C1 segment of cervical spinal cord (tissue), 14 donors: ENCODE results near the gene RHCG.
"Not testable (repeated sequence)": the region's sequence is repeated elsewhere in the genome, so short reads cannot be mapped to it uniquely, and the experiment has no call there.

ENCODE experiments used
- DNase-seq, 14 donors: peaks; one replicate each; lab custom pipeline; 2025; lab: John Stamatoyannopoulos, UW

Gene RHCG

DNA sequence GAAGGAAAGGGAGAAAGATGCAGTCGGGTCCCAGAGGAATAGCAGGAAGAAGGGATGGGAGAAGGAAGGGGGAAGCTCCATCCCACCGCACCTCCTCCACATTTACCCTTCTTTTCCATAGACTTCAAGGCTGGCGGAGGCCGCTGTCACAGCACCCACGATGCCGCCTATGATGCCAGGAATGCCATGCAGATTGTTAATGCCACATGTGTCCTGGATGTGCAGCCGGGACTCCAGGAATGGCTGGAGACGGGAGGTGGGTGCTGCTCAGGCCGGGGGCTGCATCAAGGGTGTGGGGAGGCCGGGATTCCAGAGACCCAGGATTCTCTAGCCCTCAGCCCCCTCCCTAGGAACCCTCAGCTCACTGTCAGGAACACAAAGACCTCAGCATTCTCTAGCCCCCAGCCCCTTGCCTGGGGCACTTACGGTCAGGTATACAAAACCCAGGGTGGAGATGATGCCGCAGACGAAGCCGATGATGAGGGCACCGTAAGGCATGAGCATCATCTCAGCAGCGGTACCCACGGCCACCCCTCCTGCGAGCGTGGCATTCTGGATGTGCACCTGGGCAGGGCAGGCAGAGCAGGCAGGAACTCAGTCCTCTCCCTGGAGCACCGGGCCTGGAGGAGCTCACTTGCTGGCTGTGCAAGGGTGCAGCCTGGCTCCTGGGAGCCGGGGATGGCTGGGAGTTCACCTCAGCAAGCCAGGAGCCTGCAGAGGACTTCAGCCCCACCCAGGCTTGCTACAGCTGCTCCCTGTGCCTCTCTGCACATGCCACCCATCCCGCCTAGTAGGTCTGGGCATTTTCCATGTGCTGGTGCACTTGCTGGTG, 18.8 kb downstream of the RHCG start:
- DNase-seq, result no peak

DNA sequence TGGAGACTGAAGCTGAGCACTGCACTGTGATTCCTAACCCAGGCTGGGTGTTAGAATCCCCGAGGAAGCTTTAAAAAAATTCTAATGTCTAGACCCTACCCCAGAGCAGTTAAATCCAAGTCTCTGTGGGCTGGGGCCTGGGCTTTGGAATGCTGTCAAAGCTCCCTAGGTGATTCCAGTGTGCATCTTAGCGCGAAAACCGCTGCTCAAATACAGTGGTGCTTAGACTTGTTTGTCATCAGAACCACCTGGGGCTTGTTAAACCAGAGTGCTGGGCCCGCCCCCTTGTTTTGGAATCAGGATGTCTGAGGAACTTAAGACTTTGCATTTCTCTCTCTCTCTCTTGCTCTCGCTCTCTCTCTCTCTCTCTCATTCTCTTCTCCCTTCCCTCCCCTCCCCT, 20.7 kb downstream of the RHCG start:
- DNase-seq, result no peak

- DNase-seq, result peak in 8 of 14 donors; percentile 5 to 49 (median 15)
Measured at GRCh38 chr15:89472785-89473256, 23.6 kb downstream of the RHCG start.

DNA sequence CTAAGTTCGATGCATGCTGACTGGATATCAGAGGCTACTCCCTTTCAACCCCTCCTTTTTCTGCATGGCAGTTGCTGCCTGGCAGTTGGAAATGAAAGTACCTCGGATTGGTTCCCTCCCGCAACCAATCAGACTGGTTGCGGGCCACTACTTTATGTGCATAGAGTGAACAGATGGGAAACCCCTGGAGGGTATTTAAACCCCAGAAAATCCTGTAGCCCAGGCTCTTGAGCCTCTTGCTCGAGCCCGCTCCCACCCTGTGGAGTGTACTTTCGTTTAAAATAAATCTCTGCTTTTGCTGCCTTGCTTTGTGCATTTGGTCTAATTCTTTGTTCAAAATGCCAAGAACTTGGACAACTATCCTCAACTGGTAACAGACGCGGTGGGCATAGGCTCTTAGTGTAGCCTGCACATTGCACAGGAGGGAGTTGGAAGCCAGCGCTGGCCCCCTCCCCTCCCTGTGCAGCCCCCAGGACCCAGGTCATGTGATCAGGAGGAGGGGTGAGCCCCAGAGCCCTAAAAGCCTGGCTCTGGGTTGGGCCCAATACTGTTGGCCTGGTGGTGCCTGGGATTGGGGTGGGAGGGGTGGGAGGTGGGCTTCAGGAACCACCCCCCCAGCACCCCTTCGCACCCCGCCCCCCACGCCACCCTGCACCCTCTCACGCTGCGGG, 26.8 kb downstream of the RHCG start:
- no peak for DNase-seq

DNA sequence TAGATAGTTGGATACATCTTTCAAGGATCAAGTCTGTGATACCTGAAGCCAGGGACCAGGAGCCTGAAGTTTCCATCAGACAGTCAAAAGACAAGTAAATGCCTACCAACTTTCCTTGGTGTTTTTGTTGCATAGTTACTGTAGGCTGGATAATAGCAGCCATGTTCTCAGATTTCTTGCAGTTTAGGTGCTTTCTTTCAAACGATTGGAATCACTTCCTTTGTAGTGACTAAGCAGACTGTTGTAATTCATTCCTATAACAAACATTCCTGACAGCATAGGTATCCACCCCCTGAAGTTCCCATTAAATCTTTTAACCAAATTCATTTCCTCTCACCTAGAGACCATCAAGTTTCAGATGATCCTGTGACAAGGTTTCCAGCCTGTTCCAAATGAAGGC, 27.6 kb downstream of the RHCG start:
- DNase-seq, result not testable (repeated sequence)

DNA sequence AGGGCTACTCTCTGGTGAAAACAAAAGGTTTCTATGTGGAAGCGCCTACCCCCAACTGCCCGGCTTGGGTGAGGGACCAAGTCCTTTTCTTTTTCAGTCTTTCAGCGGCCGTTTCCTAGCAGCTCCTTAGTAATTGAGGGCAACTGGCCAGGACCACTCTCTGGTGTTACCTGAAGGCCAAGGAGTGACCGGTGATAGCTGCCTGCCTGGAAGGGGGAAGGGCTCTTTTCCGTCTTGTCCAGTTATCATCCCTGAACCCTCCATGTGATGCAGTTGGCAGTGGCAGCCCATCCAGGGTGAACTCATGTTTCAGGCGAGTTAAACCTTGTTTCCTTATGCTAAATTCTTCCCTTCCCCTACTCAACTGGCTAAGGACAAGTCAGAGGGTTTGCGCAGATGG, 33.3 kb downstream of the RHCG start:
- no peak for DNase-seq

DNA sequence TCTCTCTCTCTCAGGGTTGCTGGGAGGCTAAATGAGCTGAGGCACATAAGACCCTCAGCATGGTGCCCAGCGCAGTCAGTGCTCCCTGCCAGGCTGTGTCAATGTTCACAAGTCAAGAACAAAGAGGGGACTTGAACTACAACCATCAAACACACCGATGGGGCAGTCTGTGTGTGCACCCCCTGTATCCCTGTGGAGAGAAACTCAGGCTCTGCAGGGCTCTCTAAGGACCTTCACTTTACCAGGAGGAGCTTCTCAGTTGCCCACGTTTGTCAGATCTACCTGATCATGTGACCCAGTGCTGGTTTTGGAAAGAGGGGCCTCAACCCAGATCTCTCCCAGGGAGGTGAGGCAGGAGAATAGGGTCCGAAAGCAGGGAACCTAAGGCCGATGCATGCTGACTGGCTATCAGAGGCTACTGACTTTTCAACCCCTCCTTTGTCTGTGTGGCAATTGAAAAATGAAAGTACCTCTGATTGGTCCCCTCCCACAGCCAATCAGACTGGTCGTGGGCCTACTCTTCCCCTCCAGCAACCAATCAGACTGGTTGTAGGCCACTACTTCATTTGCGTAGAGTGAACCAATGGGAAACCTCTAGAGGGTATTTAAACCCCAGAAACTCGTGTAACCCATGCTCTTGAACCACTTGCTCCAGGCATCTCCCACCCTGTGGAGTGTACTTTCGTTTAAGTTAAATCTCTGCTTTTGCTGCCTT, 34.0 kb downstream of the RHCG start:
- peak in 10 of 14 donors; percentile 31 to 74 (median 54) for DNase-seq

- DNase-seq, result no peak
Measured at GRCh38 chr15:89461386-89461785, 35.0 kb downstream of the RHCG start.

DNA sequence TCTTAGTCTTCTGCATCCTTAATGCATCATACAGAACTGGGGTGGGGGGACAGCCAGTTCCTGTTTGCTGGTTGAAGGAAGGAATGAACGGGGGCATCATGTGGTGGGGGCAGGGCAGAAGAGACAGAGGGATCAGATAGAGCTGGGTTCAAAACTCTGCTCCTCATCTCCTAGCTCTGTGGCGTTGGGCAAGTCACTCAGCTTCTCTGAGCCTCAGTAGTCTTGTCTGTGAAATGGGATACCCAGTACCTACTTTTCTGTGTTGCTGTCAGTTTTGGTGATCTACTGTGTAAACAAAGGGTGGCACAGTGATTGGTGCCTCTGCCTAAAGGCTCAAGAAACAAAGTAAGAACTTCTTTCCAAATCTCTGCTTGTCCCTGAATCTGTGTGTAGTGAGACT, 36.3 kb downstream of the RHCG start:
- DNase-seq, result no peak

DNA sequence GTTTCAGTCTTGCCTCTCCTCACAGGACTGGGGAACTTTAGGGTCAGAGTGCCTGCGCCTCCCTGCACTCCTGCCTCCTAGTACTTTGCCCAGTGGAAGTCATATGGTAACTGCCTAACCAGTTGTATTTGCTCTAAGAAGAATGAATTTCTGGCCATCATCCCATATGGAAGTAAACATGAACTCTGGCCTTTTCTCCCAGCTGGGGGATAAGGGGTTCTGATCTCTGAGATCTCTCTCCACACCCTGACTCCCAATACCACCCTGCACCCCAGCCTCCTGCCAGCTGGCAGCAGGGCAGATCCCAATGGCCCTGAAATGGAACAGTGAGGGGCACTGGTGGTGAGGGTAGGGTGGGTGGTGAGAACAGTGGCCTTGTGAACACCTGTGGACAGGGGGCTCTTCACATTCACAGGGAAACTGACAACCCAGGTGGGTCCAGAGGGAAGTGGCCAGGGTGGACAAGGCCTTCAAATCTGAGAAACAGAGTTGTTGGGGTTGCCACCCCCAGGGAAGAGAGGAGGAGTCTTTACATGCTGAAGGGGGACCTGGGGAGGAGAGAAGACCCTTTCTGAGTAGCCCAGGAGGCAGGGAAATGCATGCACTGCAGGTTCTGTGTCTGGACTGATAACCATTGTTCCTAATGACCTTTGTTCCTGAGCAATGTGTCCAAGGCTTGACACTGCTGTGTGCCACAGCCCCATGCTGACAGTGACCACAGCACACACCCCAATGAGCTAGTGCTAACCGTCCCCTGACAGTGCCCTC, 36.9 kb downstream of the RHCG start:
- no peak for DNase-seq

- DNase-seq, result no peak
Measured at GRCh38 chr15:89458440-89458839, 37.9 kb downstream of the RHCG start.

- no peak for DNase-seq
Measured at GRCh38 chr15:89457086-89457485, 39.3 kb downstream of the RHCG start.

- DNase-seq, result no peak
Measured at GRCh38 chr15:89455535-89455934, 40.8 kb downstream of the RHCG start.

DNA sequence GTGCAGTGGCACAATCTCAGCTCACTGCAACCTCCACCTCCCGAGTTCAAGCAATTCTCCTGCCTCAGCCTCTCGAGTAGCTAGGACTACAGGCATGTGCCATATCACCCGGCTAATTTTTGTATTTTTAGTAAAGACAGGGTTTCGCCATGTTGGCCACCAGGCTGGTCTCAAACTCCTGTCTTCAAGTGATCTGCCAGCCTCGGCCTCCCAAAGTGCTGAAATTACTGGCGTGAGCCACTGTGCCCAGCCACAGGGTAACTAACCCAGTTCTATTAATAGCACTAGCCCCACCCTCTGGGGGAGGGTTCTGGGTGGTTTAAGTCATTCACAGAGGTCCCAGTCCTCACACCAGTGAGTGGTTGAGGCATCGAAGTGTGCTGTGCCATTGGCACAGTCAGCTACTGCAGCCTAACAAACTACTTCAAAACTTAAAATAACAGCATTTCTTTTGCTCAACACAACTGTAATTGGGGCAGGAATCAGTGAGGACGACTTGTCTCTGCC, 44.0 kb downstream of the RHCG start:
- no peak for DNase-seq

- no peak for DNase-seq
Measured at GRCh38 chr15:89451846-89452245, 44.5 kb downstream of the RHCG start.

DNA sequence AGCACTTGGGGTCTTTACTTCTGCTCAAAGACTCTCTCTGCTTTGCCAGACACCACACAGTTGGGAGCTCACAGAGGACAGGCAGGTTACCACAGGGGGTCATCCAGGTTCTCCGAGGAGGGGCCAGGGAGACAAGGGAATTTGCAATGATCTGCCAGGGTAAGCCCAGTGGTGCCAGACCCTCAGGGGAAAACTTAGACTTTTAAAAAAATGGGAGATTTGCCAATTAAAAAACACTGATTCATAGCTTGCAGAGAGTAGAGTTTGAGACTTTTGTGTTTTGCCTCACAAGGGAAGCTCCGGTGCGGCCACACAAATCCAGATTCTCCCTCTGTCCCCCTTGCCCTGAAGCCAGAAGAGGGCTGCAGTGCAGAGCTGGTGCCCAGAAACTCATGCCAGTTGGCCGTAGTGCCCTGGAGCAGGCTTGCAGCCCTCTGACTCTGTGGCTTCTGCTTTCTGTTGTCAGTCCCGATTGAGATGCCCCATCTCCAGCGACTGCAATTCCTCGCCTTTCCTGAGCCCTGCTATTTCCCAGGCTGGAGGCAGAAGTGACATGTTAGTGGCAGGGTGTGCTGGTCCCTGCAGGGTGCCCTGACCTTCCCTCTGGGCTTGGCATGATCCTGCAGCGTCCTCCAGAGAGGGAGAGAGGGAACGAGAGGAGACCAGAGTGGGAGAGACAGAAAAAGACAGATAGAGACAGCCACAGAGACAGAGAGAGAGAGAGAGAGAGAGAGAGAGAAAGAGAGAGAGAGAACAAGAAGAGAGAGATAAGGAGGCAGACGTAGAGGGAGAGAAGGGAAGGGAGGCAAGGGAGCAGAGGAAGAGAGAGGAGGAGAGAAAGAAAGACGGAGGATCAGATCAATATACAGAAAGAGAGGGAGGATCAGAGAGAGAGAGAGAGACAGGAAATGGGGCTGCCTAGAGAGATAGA, 46.0 kb downstream of the RHCG start:
- peak in 4 of 14 donors; percentile 19 to 35 (median 23) for DNase-seq

GRCh38 chr15:89448825-89449224, 47.6 kb downstream of the RHCG start:
- DNase-seq, result peak in 7 of 14 donors; percentile 11 to 56 (median 25)

DNA sequence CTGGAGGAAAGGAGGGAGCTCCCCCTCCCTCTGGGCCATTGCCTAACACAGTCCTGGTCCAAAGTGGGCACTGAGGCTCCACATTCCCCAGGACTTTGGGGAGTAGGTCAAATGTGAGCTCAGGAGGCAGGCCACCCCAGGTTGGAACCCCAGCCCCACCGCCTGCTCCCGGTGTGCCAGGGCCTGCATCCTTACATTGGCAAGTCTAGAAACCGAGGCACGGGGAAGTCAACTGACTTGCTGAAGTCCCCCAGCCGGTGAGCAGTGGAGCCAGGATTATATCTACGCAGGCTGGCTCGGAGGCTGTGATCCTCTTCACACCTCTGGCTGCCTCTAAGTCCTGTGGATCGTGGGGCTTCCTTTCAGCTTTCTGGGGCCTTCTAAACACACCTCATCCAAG, 48.7 kb downstream of the RHCG start:
- no peak for DNase-seq

- no peak for DNase-seq
Measured at GRCh38 chr15:89446255-89446891, 50.0 kb downstream of the RHCG start.

DNA sequence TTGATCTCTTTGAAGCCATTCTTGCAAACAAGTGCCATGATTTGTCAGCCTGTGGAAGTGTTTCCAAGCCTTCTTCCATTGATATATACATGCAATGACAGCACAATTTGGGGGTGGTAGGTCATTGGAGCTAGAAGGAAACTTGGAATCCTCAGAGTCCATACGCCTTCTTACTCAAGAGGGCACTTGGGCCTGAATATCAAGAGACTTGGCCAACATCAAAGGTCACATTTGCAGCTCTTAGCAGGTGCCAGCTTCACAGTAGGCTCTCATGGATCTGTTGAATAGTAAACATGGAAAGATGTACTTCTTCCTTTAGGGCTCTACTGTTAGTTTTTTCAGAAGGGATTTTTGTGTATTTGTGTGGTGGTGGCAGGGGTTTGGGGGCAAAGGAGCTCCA, 50.9 kb downstream of the RHCG start:
- DNase-seq, result no peak
